Measurements from ENCODE around the gene UNC45B. TPM values are rescaled to one million over a fixed set of nuclear protein-coding genes. Genes with fewer than 3 reads are reported as not detected.

UNC45B gene
- total and polyA plus RNA-seq, 2 of the 8 experiments (the other 6 are each of a cell fraction or from before 2014, with no cell fraction given) = 0.06 to 0.15 TPM

- H2AFZ ChIP-seq (ENCODE audit: low read length) = no peak overlapping the region
- no peak overlapping the region for H3K4me2 ChIP-seq (ENCODE audit: insufficient read depth in 1 of 2, low read depth in 2 of 2, low read length in 2 of 2)
- no peak overlapping the region for H2BK5ac ChIP-seq (ENCODE audit: low read depth, low read length)
- no peaks in the 10 kb centered on the region for H3K27me3 ChIP-seq (replicated peaks in 1 of 4; ENCODE audit: control insufficient read depth in 3 of 4, extremely low read depth in 1 of 4, insufficient read depth in 3 of 4, low read length in 3 of 4)
- WGBS, 2 experiments (ENCODE audit: extremely low coverage in 1 of 2, insufficient coverage in 1 of 2, insufficient read length in 1 of 2, insufficient replicate concordance in 2 of 2, low coverage in 1 of 2, low lambda C conversion rate in 2 of 2, missing lambda C conversion rate in 1 of 2) = 91% methylated on average over 4 of the region's 4 CpGs; no CpG with 5 or more reads in 1 of the 2 experiments
- no peak overlapping the region for H2BK20ac ChIP-seq (ENCODE audit: low read length)
- no peaks in the 10 kb centered on the region for H3K23me2 ChIP-seq (ENCODE audit: low read depth, low read length)
- no peak overlapping the region for H3K9ac ChIP-seq (replicated peaks in 1 of 4; ENCODE audit: extremely low read depth in 1 of 4, low read depth in 3 of 4, low read length in 3 of 4)
- DNase-seq (ENCODE audit: low read depth in 1 of 2, low spot score in 2 of 2) (no peak), FAIRE-seq (no peak)
- POLR2A ChIA-PET (ENCODE audit: partially characterized antibody) = interaction anchor here (1.1 kb wide), 1 partner anchor 82 kb away, joined by 3 read pairs; no protein-coding TSS in a partner anchor
- H4K8ac ChIP-seq (ENCODE audit: extremely low read depth, insufficient read depth, low read length) = no peak overlapping the region
- H3K56ac ChIP-seq (replicated peaks; ENCODE audit: insufficient read length, low read depth, low read length) = no peak overlapping the region
- no peak overlapping the region for H2BK15ac ChIP-seq (ENCODE audit: low read length)
- no peak overlapping the region for H3K4ac ChIP-seq (replicated peaks; ENCODE audit: insufficient read length, low read depth, low read length)
- H4K91ac ChIP-seq (replicated peaks; ENCODE audit: insufficient read length, low read length) = no peak overlapping the region
- no peak overlapping the region for H2BK12ac ChIP-seq (ENCODE audit: low read depth, low read length)
- H2AK5ac ChIP-seq (ENCODE audit: low read depth, low read length) = no peak overlapping the region
- no peak overlapping the region for H2BK120ac ChIP-seq (replicated peaks; ENCODE audit: low read depth, low read length)
- H3K27ac ChIP-seq (ENCODE audit: low read depth, low read length) = no peak overlapping the region
- no peaks in the 10 kb centered on the region for H3K79me2 ChIP-seq (ENCODE audit: control insufficient read depth in 1 of 2, insufficient read depth in 2 of 2, low read length in 2 of 2)
- no peaks in the 10 kb centered on the region for H3K79me1 ChIP-seq (ENCODE audit: low read depth, low read length)
- no peak overlapping the region for H3K14ac ChIP-seq (ENCODE audit: insufficient read length)
- no peaks in the 10 kb centered on the region for H3K4me1 ChIP-seq (replicated peaks in 1 of 4; ENCODE audit: control insufficient read depth in 3 of 4, insufficient read depth in 4 of 4, low read length in 3 of 4)
- no peak overlapping the region for H3K23ac ChIP-seq (ENCODE audit: insufficient read length)
- no peak for TF ChIP-seq GTF2F1 (IDR thresholded peaks at IDR 0.05; ENCODE audit: borderline replicate concordance, low read depth, low read length)
- no peak for TF ChIP-seq POU5F1 (IDR thresholded peaks at IDR 0.05; ENCODE audit: low read depth, low read length)
- no peak for TF ChIP-seq POLR2A (IDR thresholded peaks at IDR 0.05; ENCODE audit: control extremely low read depth in 1 of 2, low read depth in 2 of 2, low read length in 2 of 2)
- TF ChIP-seq EGR1 (IDR thresholded peaks at IDR 0.05; ENCODE audit: borderline replicate concordance, low read depth, low read length) = no peak
- TF ChIP-seq JUND (IDR thresholded peaks at IDR 0.05; ENCODE audit: low read length) = no peak
- TF ChIP-seq CEBPB (IDR thresholded peaks at IDR 0.05; ENCODE audit: low read depth, low read length) = no peak
- TF ChIP-seq KDM1A (IDR thresholded peaks at IDR 0.05; ENCODE audit: borderline replicate concordance, low read length) = no peak
- no peak for TF ChIP-seq MAFK (IDR thresholded peaks at IDR 0.05; ENCODE audit: low read depth, low read length)
- no peak for TF ChIP-seq SP4 (IDR thresholded peaks at IDR 0.05; ENCODE audit: low read length)
- TF ChIP-seq CTBP2 (IDR thresholded peaks at IDR 0.05; ENCODE audit: borderline replicate concordance, insufficient read depth, insufficient read length, low read length) = no peak
- no peak for TF ChIP-seq POLR2AphosphoS5 (IDR thresholded peaks at IDR 0.05; ENCODE audit: low read depth, low read length)
- no peak overlapping the region for H3K18ac ChIP-seq (ENCODE audit: extremely low read depth, low read length)
- no peak overlapping the region for H4K5ac ChIP-seq (ENCODE audit: insufficient read length, low read depth, low read length)
- H4K20me1 ChIP-seq (replicated peaks in 1 of 2; ENCODE audit: control insufficient read depth in 1 of 2, insufficient read depth in 2 of 2, low read length in 2 of 2) = no peaks in the 10 kb centered on the region
- H3K36me3 ChIP-seq (ENCODE audit: control insufficient read depth in 2 of 4, insufficient read depth in 4 of 4, low read length in 3 of 4) = no peaks in the 10 kb centered on the region
- no peak overlapping the region for H3K4me3 ChIP-seq (ENCODE audit: extremely low read depth in 1 of 4, insufficient read depth in 2 of 4, low read depth in 3 of 4, low read length in 4 of 4)
- no peaks in the 10 kb centered on the region for H3K9me3 ChIP-seq (ENCODE audit: insufficient read depth in 2 of 2, low read depth in 1 of 2, low read length in 1 of 2)
- CTCF ChIA-PET (ENCODE audit: partially characterized antibody) = interaction anchor here (1.2 kb wide), 1 partner anchor 26 kb away, joined by 4 read pairs; no protein-coding TSS in a partner anchor
These were observed 65.1 kb downstream of the UNC45B start for GRCh38 chr17:35212668-35213067.
